ENCODE results near the gene DUXB. TPM values are rescaled to one million over a fixed set of nuclear protein-coding genes. Genes with fewer than 3 reads are reported as not detected.

Gene DUXB
- total RNA-seq, 1 experiment from 2014 or later: not detected

GRCh38 chr16:75647112-75647491 is 54.2 kb downstream of the DUXB start:
- Histone ChIP-seq H3K27me3 (ENCODE audit: insufficient read depth, low read length) (no peaks in the 10 kb centered on the region), H3K9ac (ENCODE audit: extremely low read depth, insufficient read length, low read length) (peak overlapping the region; percentile 96), H4K91ac (ENCODE audit: insufficient read length, low read depth, low read length) (no peak overlapping the region), H2BK20ac (ENCODE audit: low read depth, low read length, poor library complexity, severe bottlenecking) (no peak overlapping the region), H3K23ac (ENCODE audit: insufficient read length, low read depth, low read length) (no peak overlapping the region), H2BK5ac (ENCODE audit: insufficient read length, low read length) (peak overlapping the region; percentile 23), H3K56ac (ENCODE audit: insufficient read length, low read depth, low read length) (no peak overlapping the region), H3K23me2 (ENCODE audit: insufficient read length, low read depth, low read length, poor library complexity, severe bottlenecking) (peaks cover 4% of the 10 kb centered on the region), H3K4me2 (ENCODE audit: insufficient read depth, insufficient read length, low read length) (peak overlapping the region; percentile 99), H4K8ac (replicated peaks; ENCODE audit: insufficient read length, low read depth, low read length) (no peak overlapping the region), H2AK5ac (ENCODE audit: insufficient read length, low read length) (no peak overlapping the region), H3K4ac (ENCODE audit: low read depth, low read length) (no peak overlapping the region), H3K4me1 (ENCODE audit: insufficient read depth, low read length) (no peaks in the 10 kb centered on the region), H3K18ac (ENCODE audit: insufficient read length, low read depth, low read length) (peak overlapping the region; percentile 86), H4K20me1 (ENCODE audit: control insufficient read depth, insufficient read depth, insufficient read length) (no peaks in the 10 kb centered on the region), H3K14ac (ENCODE audit: insufficient read depth, low read length) (peak overlapping the region; percentile 85), H2BK12ac (ENCODE audit: insufficient read length, low read depth, low read length) (no peak overlapping the region), H2AFZ (ENCODE audit: low read length) (no peak overlapping the region), H3K27ac (ENCODE audit: insufficient read length, low read depth, low read length) (no peak overlapping the region), H2BK120ac (ENCODE audit: low read depth, low read length, poor library complexity, severe bottlenecking) (no peak overlapping the region), H4K5ac (ENCODE audit: insufficient read length, low read depth, low read length) (no peak overlapping the region), H2BK15ac (ENCODE audit: low read depth, low read length) (no peak overlapping the region), H3T11ph (ENCODE audit: low read length) (no peak overlapping the region), H3K79me2 (ENCODE audit: insufficient read depth, low read length) (peaks cover 38% of the 10 kb centered on the region), H3K79me1 (ENCODE audit: insufficient read depth, low read depth, low read length, poor library complexity, severe bottlenecking) (no peaks in the 10 kb centered on the region), H3K9me3 (ENCODE audit: control insufficient read depth, low read depth, low read length) (no peaks in the 10 kb centered on the region)
- H3K27me3 Mint-ChIP-seq (ENCODE audit: low read depth): no peaks in the 10 kb centered on the region
- H3K9me3 Mint-ChIP-seq: no peaks in the 10 kb centered on the region; a peak in 1 of 5 replicates
- peaks cover 23 to 28% of the 10 kb centered on the region in 2 experiments for H3K4me1 Mint-ChIP-seq
- peak overlapping the region; percentile 95 to 98 for H3K4me3 Mint-ChIP-seq
- peak overlapping the region; percentile 87 to 98 (median 97); a peak in 6 of 7 replicates for H3K27ac Mint-ChIP-seq
- H3K36me3 Mint-ChIP-seq (ENCODE audit: insufficient read depth in 1 of 3, low read depth in 3 of 3): peaks cover 22 to 39% (median 30%) of the 10 kb centered on the region in 3 experiments; a peak in 6 of 7 replicates
- no CpG with 5 or more reads among the region's 18 CpGs for WGBS (ENCODE audit: extremely low coverage, insufficient read length, low lambda C conversion rate)
- DNase-seq: no peak
- TF ChIP-seq CTCF (conservative IDR thresholded peaks at IDR 0.05): no peak

All from H9 (cell line).